Endothelial cell of umbilical vein (primary cell): ENCODE results near the gene CBY2. TPM values are rescaled to one million over a fixed set of nuclear protein-coding genes. Genes with fewer than 3 reads are reported as not detected.

ENCODE experiments used
- BruUV-seq: library from RNA; stranded (reverse); fragments of 400-500 nt; replicated peaks from 2 replicates; lab custom pipeline; 2021; lab: Mats Ljungman, UMichigan
- CTCF ChIA-PET: fragments of 300-600, 350-600 bp; sonication (Branson Sonifier 250); formaldehyde crosslinking; loops from one replicate; lab custom pipeline; 2021; ENCODE audit warnings: antibody characterized with exemption, inconsistent platforms; lab: Charles Lee
- POLR2A ChIA-PET: fragments of 300-600, 350-600 bp; sonication (Branson Sonifier 250); formaldehyde crosslinking; loops from one replicate; lab custom pipeline; 2021; ENCODE audit warnings: antibody characterized with exemption, inconsistent platforms; lab: Charles Lee
- DNase-seq: peaks from one replicate; pipeline ENCODE4 v3.0.0-alpha.2; 2011; ENCODE audit warnings: low read depth, low spot score
- FAIRE-seq: peaks from 2 replicates; lab custom pipeline; 2011; peaks lifted over from hg19 to GRCh38; lab: Jason Lieb, UNC
- H2AFZ ChIP-seq: 2 replicates; pipeline ENCODE4 v1.6.0; 2012; ENCODE audit warnings: low read depth, low read length, control low read depth, inconsistent platforms
- H3K27ac ChIP-seq: 2 replicates; pipeline ENCODE4 v1.5.1; 2011; ENCODE audit warnings: low read depth, mild to moderate bottlenecking, control low read depth, low read length, moderate library complexity; ENCODE audit not compliant: insufficient read depth
- H3K27me3 ChIP-seq, 2 experiments: 2 replicates each; pipeline versions ENCODE4 v1.6.0 to v1.6.1; 2011; ENCODE audit warnings: low read length in 2 of 2, mixed read lengths in 1 of 2; ENCODE audit not compliant: control insufficient read depth in 2 of 2, insufficient read depth in 2 of 2
- H3K36me3 ChIP-seq, 2 experiments: 2 replicates in 1 of 2; 3 replicates in 1 of 2; pipeline ENCODE4 v1.5.1; 2011; ENCODE audit warnings: low read length in 2 of 2, mild to moderate bottlenecking in 1 of 2, moderate library complexity in 1 of 2; ENCODE audit not compliant: control insufficient read depth in 2 of 2, insufficient read depth in 2 of 2; ENCODE audit errors: extremely low read depth in 1 of 2
- H3K4me1 ChIP-seq: 3 replicates; pipeline ENCODE4 v1.5.1; 2011; ENCODE audit warnings: mild to moderate bottlenecking, low read length; ENCODE audit not compliant: control insufficient read depth, insufficient read depth; ENCODE audit errors: extremely low read depth
- H3K4me2 ChIP-seq: 2 replicates; pipeline ENCODE4 v1.6.1; 2011; ENCODE audit warnings: low read length, control low read depth, mixed read lengths; ENCODE audit not compliant: insufficient read depth
- H3K4me3 ChIP-seq, 3 experiments: fragments of 200-600 bp in 1 of 3; sonication (generic), shearing (Covaris generic) in 1 of 3; replicated peaks in 1 of 3; 2 replicates each; pipeline ENCODE4 v1.5.1; 2011 to 2016; ENCODE audit warnings: control low read depth in 3 of 3, low read length in 3 of 3, mild to moderate bottlenecking in 2 of 3, inconsistent platforms in 1 of 3, low read depth in 1 of 3, moderate library complexity in 1 of 3; ENCODE audit not compliant: insufficient read depth in 1 of 3
- H3K79me2 ChIP-seq: 2 replicates; pipeline ENCODE4 v1.6.0; 2012; ENCODE audit warnings: low read length, inconsistent platforms; ENCODE audit not compliant: control insufficient read depth, insufficient read depth
- H3K9ac ChIP-seq: replicated peaks from 2 replicates; pipeline ENCODE3; 2011; ENCODE audit warnings: low read length, control low read depth; ENCODE audit not compliant: insufficient read depth; ENCODE audit errors: extremely low read depth
- H3K9me1 ChIP-seq: replicated peaks from 3 replicates; pipeline ENCODE4 v1.6.0; 2011; ENCODE audit warnings: mild to moderate bottlenecking, low read length; ENCODE audit not compliant: control insufficient read depth, insufficient read depth; ENCODE audit errors: extremely low read depth
- H3K9me3 ChIP-seq: replicated peaks from 2 replicates; pipeline ENCODE4 v1.5.1; 2012; ENCODE audit warnings: low read length, inconsistent platforms; ENCODE audit not compliant: control insufficient read depth, insufficient read depth
- H4K20me1 ChIP-seq: replicated peaks from 2 replicates; pipeline ENCODE3; 2011; ENCODE audit warnings: mild to moderate bottlenecking, low read length; ENCODE audit not compliant: control insufficient read depth, insufficient read depth; ENCODE audit errors: extremely low read depth
- EZH2 ChIP-seq: IDR thresholded peaks from 2 replicates; pipeline ENCODE4 v1.6.1; 2012; ENCODE audit warnings: borderline replicate concordance, low read depth, mild to moderate bottlenecking, moderate library complexity, low read length, inconsistent platforms; ENCODE audit not compliant: severe bottlenecking
- FOS ChIP-seq: IDR thresholded peaks from 2 replicates; pipeline ENCODE4 v1.6.1; 2011; ENCODE audit warnings: mild to moderate bottlenecking, low read length, moderate library complexity, borderline replicate concordance; ENCODE audit not compliant: insufficient read depth
- GATA2 ChIP-seq: IDR thresholded peaks from 2 replicates; pipeline ENCODE4 v1.7.0; 2011; ENCODE audit warnings: low read depth, mild to moderate bottlenecking, moderate library complexity, mixed read lengths, low read length; ENCODE audit not compliant: insufficient read length, insufficient read depth
- JUN ChIP-seq: IDR thresholded peaks from 2 replicates; pipeline ENCODE4 v1.6.1; 2011; ENCODE audit warnings: borderline replicate concordance, low read depth; ENCODE audit not compliant: insufficient read length, insufficient read depth
- MAX ChIP-seq: IDR thresholded peaks from 2 replicates; pipeline ENCODE4 v1.6.1; 2011; ENCODE audit not compliant: insufficient read depth, insufficient read length
- MYC ChIP-seq: IDR thresholded peaks from one replicate; pipeline ENCODE4 v1.6.1; 2011; ENCODE audit warnings: mild to moderate bottlenecking, low read depth, low read length
- POLR2A ChIP-seq: IDR thresholded peaks from 2 replicates; pipeline ENCODE4 v1.6.1; 2012; ENCODE audit warnings: low read depth, mild to moderate bottlenecking, control low read depth, low read length
- POLR2AphosphoS5 ChIP-seq: IDR thresholded peaks from 2 replicates; pipeline ENCODE4 v1.6.1; 2012; ENCODE audit warnings: low read depth, mild to moderate bottlenecking, control low read depth, low read length, moderate library complexity; ENCODE audit not compliant: insufficient read depth
- dilution Hi-C: fragments of 300-500 bp; cut with MboI; formaldehyde crosslinking; loops from one replicate; pipeline ENCODE4 v1.15.0; 2019; ENCODE audit warnings: low sequenced_read_pairs; ENCODE audit not compliant: extremely low pct_ligation_motif_present
- intact Hi-C: fragments of 100-400 bp; cut with micrococcal nuclease; formaldehyde crosslinking; loops from one replicate; pipeline ENCODE4 v1.10.0; 2022
- polyA plus RNA-seq, 4 experiments: library from polyadenylated mRNA; depleted of rRNA in 3 of 4; stranded (reverse) in 3 of 4; unstranded in 1 of 4; fragments of >200 nt; gene quantifications; 2 replicates each; pipeline versions ENCODE4 v1.2.1 to v1.2.3, GENCODE V29; 2011 to 2012; ENCODE audit warnings: missing spikeins in 1 of 4
- small RNA-seq: library from RNA; depleted of rRNA; stranded (forward); fragments of <200 nt; gene quantifications from one replicate; pipeline ENCODE3, GENCODE V24; 2012; ENCODE audit warnings: low replicate concordance, low read depth; ENCODE audit not compliant: insufficient read depth, insufficient read length
- total RNA-seq: library from RNA; stranded (reverse); gene quantifications from 2 replicates; pipeline ENCODE4 v1.2.3, GENCODE V29; 2021
- TF ChIP-seq, protein P1 (sequence below), 2 donors: IDR thresholded peaks; 1 replicate in 1 of 2; 2 replicates in 1 of 2; pipeline ENCODE4 v1.5.1; 2011; ENCODE audit warnings: low read length in 2 of 2, mild to moderate bottlenecking in 2 of 2, moderate library complexity in 2 of 2, control low read depth in 1 of 2, inconsistent platforms in 1 of 2, low read depth in 1 of 2; ENCODE audit not compliant: insufficient read depth in 1 of 2; ENCODE audit errors: extremely low read depth in 1 of 2

Gene CBY2
- total and polyA plus RNA-seq, 2 donors (not counting 3 experiments of a cell fraction or from before 2014, with no cell fraction given): not detected

DNA sequence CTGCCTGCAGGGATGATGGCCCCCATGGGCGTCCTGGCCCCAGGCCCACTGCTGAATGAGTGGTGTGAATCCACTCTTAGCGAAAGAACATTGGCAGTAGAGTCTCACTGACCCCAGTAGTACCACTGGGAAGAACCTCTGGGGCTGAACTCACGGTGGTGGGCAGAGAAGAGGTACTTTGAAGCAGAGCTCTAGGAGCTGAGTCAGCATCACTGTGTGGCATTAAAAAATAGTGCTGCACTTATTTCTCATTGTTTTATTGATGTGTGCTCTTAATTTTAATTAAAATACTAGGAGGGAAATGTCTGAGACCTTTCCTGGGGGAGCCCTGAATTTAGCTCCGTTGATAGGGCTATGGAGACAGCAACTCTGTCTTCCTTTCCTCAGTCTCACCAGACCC is 61.3 kb downstream of the CBY2 start:
- no peak for FAIRE-seq
- Histone ChIP-seq H2AFZ (no peak overlapping the region), H3K9me3 (no peaks in the 10 kb centered on the region), H3K79me2 (no peaks in the 10 kb centered on the region), H3K36me3 (no peaks in the 10 kb centered on the region), H4K20me1 (no peaks in the 10 kb centered on the region), H3K27ac (no peak overlapping the region), H3K4me3 (no peak overlapping the region), H3K4me1 (no peaks in the 10 kb centered on the region), H3K4me2 (no peak overlapping the region), H3K9me1 (no peaks in the 10 kb centered on the region), H3K9ac (no peak overlapping the region), H3K27me3 (peaks cover 0 to 3% of the 10 kb centered on the region in 2 experiments)
- BruUV-seq: no TSS peak
- no peak for DNase-seq
- ChIA-PET POLR2A (no interaction called here), CTCF (interaction anchor here (0.5 to 1.1 kb wide), 2 partner anchors 19 to 195 kb away, joined by 3 read pairs; no protein-coding TSS in a partner anchor)
- intact Hi-C loops (no loop called here), dilution Hi-C loops (no loop called here)
- TF ChIP-seq POLR2A (no peak), JUN (no peak), POLR2AphosphoS5 (no peak), EZH2 (no peak), GATA2 (no peak), MYC (no peak), MAX (no peak), FOS (no peak)
- TF ChIP-seq, protein P1, sequence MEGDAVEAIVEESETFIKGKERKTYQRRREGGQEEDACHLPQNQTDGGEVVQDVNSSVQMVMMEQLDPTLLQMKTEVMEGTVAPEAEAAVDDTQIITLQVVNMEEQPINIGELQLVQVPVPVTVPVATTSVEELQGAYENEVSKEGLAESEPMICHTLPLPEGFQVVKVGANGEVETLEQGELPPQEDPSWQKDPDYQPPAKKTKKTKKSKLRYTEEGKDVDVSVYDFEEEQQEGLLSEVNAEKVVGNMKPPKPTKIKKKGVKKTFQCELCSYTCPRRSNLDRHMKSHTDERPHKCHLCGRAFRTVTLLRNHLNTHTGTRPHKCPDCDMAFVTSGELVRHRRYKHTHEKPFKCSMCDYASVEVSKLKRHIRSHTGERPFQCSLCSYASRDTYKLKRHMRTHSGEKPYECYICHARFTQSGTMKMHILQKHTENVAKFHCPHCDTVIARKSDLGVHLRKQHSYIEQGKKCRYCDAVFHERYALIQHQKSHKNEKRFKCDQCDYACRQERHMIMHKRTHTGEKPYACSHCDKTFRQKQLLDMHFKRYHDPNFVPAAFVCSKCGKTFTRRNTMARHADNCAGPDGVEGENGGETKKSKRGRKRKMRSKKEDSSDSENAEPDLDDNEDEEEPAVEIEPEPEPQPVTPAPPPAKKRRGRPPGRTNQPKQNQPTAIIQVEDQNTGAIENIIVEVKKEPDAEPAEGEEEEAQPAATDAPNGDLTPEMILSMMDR (IDR thresholded peaks at IDR 0.05; ENCODE audit: extremely low read depth in 1 of 2, insufficient read depth in 1 of 2, low read depth in 1 of 2, low read length in 2 of 2): no peak

Small RNA genes lying within 50 kb of the gene (small RNA-seq; reads per million reads assigned to genes)
- gene RF00017: not detected

Other genes starting within 250 kb of the CBY2 start
- gene COG3, start 237.4 kb upstream of the CBY2 start, total RNA-seq: 27.0 and 28.7 TPM in 2 replicates
- 17.4 and 18.9 TPM in 2 replicates for gene COG3, start 237.4 kb upstream of the CBY2 start, polyA plus RNA-seq
- gene ERICH6B, start 86.6 kb upstream of the CBY2 start, total RNA-seq: not detected in 2 replicates
- gene ERICH6B, start 86.6 kb upstream of the CBY2 start, polyA plus RNA-seq: not detected in 2 replicates
- gene SIAH3, start 149.4 kb downstream of the CBY2 start, total RNA-seq: not detected in 2 replicates
- 0.02 and 0.03 TPM in 2 replicates for gene SIAH3, start 149.4 kb downstream of the CBY2 start, polyA plus RNA-seq